Liver (tissue), 3 donors: ENCODE data around the gene COL24A1.

Source experiments
- CTCF ChIP-seq: fragments of 150-350 bp; IDR thresholded peaks from 2 replicates; pipeline ENCODE4 v1.5.1; 2017; ENCODE audit warnings: improper control_type of control experiment, low read depth, low read length; ENCODE audit not compliant: missing input control
- FOXA1 ChIP-seq: IDR thresholded peaks from 2 replicates; pipeline ENCODE4 v1.6.1; 2016; ENCODE audit warnings: antibody characterized with exemption
- JUND ChIP-seq, 2 donors: IDR thresholded peaks; 2 replicates each; pipeline ENCODE4 v1.6.1; 2016; ENCODE audit warnings: antibody characterized with exemption in 2 of 2
- MAX ChIP-seq: IDR thresholded peaks from 2 replicates; pipeline ENCODE4 v1.6.1; 2016; ENCODE audit warnings: antibody characterized with exemption
- RAD21 ChIP-seq, 2 donors: IDR thresholded peaks; 2 replicates each; pipeline ENCODE4 v1.6.1; 2016; ENCODE audit warnings: antibody characterized with exemption in 2 of 2, mild to moderate bottlenecking in 2 of 2
- RXRA ChIP-seq, 2 donors: IDR thresholded peaks; 2 replicates each; pipeline ENCODE4 v1.6.1; 2017 to 2018; ENCODE audit warnings: antibody characterized with exemption in 2 of 2, mild to moderate bottlenecking in 1 of 2
- SP1 ChIP-seq: IDR thresholded peaks from 2 replicates; pipeline ENCODE4 v1.6.1; 2018; ENCODE audit warnings: antibody characterized with exemption, mild to moderate bottlenecking
- TAF1 ChIP-seq: conservative IDR thresholded peaks from 2 replicates; pipeline ENCODE4 v1.6.1; 2016; ENCODE audit warnings: antibody characterized with exemption, mild to moderate bottlenecking
- YY1 ChIP-seq: IDR thresholded peaks from 2 replicates; pipeline ENCODE4 v1.6.1; 2016; ENCODE audit warnings: antibody characterized with exemption, mild to moderate bottlenecking
- TF ChIP-seq, protein P1 (sequence below): IDR thresholded peaks from 2 replicates; pipeline ENCODE4 v1.6.1; 2016; ENCODE audit warnings: antibody characterized with exemption
- donor health status: healthy.
- donor health status: healthy.

DNA sequence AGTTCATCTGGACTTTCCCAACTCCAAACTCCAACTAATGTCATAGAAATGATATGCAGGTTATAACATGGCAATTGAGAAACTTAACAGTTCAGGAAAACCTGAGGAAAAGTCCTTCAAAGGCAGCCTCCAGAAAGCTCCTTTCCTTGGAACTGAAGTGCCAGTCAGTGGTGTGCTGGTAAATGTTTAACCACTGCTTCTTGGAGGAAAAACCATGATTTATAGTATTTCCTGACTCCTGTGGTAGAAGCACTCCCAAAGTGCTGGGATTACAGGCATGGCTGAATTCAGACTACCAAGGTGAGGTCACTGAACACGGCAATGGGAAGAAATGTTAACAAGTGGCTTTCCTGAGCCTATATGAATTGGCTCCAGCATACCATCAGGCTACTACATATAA, 421.6 kb downstream of the COL24A1 start:
- TF ChIP-seq CTCF (no peak), TAF1 (no peak), MAX (no peak), FOXA1 (no peak), YY1 (no peak), RAD21 (IDR thresholded peaks at IDR 0.05) (no peak), RXRA (IDR thresholded peaks at IDR 0.05) (no peak), SP1 (no peak), JUND (IDR thresholded peaks at IDR 0.05) (no peak)
- TF ChIP-seq, protein P1, sequence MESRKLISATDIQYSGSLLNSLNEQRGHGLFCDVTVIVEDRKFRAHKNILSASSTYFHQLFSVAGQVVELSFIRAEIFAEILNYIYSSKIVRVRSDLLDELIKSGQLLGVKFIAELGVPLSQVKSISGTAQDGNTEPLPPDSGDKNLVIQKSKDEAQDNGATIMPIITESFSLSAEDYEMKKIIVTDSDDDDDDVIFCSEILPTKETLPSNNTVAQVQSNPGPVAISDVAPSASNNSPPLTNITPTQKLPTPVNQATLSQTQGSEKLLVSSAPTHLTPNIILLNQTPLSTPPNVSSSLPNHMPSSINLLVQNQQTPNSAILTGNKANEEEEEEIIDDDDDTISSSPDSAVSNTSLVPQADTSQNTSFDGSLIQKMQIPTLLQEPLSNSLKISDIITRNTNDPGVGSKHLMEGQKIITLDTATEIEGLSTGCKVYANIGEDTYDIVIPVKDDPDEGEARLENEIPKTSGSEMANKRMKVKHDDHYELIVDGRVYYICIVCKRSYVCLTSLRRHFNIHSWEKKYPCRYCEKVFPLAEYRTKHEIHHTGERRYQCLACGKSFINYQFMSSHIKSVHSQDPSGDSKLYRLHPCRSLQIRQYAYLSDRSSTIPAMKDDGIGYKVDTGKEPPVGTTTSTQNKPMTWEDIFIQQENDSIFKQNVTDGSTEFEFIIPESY: no peak
